ENCODE measurements around the gene TMEM119. TPM values are rescaled to one million over a fixed set of nuclear protein-coding genes. Genes with fewer than 3 reads are reported as not detected.

The TMEM119 gene
- total and polyA plus RNA-seq, 2 of the 8 experiments (the other 6 are each of a cell fraction or from before 2014, with no cell fraction given) = 0.35 to 0.61 TPM

- TF ChIP-seq NRF1 (IDR thresholded peaks at IDR 0.05; ENCODE audit: low read depth, low read length) (no peak), RXRA (IDR thresholded peaks at IDR 0.05; ENCODE audit: insufficient read depth, low read depth, low read length) (no peak), CEBPB (IDR thresholded peaks at IDR 0.05; ENCODE audit: low read depth, low read length) (no peak)
These were observed 13.1 kb upstream of the TMEM119 start (continued) for GRCh38 chr12:108610856-108611605.
